Measurements from ENCODE around the gene S100A13. TPM values are rescaled to one million over a fixed set of nuclear protein-coding genes. Genes with fewer than 3 reads are reported as not detected.
A peak's percentile ranks its signal among the peaks of the same experiment; 100 is the strongest.

The S100A13 gene
- total and polyA plus RNA-seq, 9 of the 15 experiments (the other 6 are each of a cell fraction or from before 2014, with no cell fraction given), result 41.9 to 129 (median 58.0) TPM

- TF ChIP-seq, protein P1, sequence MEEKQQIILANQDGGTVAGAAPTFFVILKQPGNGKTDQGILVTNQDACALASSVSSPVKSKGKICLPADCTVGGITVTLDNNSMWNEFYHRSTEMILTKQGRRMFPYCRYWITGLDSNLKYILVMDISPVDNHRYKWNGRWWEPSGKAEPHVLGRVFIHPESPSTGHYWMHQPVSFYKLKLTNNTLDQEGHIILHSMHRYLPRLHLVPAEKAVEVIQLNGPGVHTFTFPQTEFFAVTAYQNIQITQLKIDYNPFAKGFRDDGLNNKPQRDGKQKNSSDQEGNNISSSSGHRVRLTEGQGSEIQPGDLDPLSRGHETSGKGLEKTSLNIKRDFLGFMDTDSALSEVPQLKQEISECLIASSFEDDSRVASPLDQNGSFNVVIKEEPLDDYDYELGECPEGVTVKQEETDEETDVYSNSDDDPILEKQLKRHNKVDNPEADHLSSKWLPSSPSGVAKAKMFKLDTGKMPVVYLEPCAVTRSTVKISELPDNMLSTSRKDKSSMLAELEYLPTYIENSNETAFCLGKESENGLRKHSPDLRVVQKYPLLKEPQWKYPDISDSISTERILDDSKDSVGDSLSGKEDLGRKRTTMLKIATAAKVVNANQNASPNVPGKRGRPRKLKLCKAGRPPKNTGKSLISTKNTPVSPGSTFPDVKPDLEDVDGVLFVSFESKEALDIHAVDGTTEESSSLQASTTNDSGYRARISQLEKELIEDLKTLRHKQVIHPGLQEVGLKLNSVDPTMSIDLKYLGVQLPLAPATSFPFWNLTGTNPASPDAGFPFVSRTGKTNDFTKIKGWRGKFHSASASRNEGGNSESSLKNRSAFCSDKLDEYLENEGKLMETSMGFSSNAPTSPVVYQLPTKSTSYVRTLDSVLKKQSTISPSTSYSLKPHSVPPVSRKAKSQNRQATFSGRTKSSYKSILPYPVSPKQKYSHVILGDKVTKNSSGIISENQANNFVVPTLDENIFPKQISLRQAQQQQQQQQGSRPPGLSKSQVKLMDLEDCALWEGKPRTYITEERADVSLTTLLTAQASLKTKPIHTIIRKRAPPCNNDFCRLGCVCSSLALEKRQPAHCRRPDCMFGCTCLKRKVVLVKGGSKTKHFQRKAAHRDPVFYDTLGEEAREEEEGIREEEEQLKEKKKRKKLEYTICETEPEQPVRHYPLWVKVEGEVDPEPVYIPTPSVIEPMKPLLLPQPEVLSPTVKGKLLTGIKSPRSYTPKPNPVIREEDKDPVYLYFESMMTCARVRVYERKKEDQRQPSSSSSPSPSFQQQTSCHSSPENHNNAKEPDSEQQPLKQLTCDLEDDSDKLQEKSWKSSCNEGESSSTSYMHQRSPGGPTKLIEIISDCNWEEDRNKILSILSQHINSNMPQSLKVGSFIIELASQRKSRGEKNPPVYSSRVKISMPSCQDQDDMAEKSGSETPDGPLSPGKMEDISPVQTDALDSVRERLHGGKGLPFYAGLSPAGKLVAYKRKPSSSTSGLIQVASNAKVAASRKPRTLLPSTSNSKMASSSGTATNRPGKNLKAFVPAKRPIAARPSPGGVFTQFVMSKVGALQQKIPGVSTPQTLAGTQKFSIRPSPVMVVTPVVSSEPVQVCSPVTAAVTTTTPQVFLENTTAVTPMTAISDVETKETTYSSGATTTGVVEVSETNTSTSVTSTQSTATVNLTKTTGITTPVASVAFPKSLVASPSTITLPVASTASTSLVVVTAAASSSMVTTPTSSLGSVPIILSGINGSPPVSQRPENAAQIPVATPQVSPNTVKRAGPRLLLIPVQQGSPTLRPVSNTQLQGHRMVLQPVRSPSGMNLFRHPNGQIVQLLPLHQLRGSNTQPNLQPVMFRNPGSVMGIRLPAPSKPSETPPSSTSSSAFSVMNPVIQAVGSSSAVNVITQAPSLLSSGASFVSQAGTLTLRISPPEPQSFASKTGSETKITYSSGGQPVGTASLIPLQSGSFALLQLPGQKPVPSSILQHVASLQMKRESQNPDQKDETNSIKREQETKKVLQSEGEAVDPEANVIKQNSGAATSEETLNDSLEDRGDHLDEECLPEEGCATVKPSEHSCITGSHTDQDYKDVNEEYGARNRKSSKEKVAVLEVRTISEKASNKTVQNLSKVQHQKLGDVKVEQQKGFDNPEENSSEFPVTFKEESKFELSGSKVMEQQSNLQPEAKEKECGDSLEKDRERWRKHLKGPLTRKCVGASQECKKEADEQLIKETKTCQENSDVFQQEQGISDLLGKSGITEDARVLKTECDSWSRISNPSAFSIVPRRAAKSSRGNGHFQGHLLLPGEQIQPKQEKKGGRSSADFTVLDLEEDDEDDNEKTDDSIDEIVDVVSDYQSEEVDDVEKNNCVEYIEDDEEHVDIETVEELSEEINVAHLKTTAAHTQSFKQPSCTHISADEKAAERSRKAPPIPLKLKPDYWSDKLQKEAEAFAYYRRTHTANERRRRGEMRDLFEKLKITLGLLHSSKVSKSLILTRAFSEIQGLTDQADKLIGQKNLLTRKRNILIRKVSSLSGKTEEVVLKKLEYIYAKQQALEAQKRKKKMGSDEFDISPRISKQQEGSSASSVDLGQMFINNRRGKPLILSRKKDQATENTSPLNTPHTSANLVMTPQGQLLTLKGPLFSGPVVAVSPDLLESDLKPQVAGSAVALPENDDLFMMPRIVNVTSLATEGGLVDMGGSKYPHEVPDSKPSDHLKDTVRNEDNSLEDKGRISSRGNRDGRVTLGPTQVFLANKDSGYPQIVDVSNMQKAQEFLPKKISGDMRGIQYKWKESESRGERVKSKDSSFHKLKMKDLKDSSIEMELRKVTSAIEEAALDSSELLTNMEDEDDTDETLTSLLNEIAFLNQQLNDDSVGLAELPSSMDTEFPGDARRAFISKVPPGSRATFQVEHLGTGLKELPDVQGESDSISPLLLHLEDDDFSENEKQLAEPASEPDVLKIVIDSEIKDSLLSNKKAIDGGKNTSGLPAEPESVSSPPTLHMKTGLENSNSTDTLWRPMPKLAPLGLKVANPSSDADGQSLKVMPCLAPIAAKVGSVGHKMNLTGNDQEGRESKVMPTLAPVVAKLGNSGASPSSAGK (IDR thresholded peaks at IDR 0.05), result peak; percentile 75
- TF ChIP-seq SFPQ (IDR thresholded peaks at IDR 0.05; ENCODE audit: low read depth, low read length), result no peak
These were observed 11.0 kb downstream of the S100A13 start, which contains the start of gene S100A14 (continued) for GRCh38 chr1:153616144-153616916.

Measured in K562 (cell line).